ENCODE data around the gene ZMIZ2. TPM values are rescaled to one million over a fixed set of nuclear protein-coding genes. Genes with fewer than 3 reads are reported as not detected.

ZMIZ2 gene
- total and polyA plus RNA-seq, 2 experiments from 2014 or later = 15.5 to 46.1 TPM

- no peak for TF ChIP-seq CREB1 (CRISPR knock-in tag; IDR thresholded peaks at IDR 0.05; ENCODE audit: low read depth)
- TF ChIP-seq NANOG (IDR thresholded peaks at IDR 0.05; ENCODE audit: borderline replicate concordance) = no peak
- no peak for TF ChIP-seq EZH2phosphoT487 (IDR thresholded peaks at IDR 0.05; ENCODE audit: unreplicated experiment)
- TF ChIP-seq, protein P1, sequence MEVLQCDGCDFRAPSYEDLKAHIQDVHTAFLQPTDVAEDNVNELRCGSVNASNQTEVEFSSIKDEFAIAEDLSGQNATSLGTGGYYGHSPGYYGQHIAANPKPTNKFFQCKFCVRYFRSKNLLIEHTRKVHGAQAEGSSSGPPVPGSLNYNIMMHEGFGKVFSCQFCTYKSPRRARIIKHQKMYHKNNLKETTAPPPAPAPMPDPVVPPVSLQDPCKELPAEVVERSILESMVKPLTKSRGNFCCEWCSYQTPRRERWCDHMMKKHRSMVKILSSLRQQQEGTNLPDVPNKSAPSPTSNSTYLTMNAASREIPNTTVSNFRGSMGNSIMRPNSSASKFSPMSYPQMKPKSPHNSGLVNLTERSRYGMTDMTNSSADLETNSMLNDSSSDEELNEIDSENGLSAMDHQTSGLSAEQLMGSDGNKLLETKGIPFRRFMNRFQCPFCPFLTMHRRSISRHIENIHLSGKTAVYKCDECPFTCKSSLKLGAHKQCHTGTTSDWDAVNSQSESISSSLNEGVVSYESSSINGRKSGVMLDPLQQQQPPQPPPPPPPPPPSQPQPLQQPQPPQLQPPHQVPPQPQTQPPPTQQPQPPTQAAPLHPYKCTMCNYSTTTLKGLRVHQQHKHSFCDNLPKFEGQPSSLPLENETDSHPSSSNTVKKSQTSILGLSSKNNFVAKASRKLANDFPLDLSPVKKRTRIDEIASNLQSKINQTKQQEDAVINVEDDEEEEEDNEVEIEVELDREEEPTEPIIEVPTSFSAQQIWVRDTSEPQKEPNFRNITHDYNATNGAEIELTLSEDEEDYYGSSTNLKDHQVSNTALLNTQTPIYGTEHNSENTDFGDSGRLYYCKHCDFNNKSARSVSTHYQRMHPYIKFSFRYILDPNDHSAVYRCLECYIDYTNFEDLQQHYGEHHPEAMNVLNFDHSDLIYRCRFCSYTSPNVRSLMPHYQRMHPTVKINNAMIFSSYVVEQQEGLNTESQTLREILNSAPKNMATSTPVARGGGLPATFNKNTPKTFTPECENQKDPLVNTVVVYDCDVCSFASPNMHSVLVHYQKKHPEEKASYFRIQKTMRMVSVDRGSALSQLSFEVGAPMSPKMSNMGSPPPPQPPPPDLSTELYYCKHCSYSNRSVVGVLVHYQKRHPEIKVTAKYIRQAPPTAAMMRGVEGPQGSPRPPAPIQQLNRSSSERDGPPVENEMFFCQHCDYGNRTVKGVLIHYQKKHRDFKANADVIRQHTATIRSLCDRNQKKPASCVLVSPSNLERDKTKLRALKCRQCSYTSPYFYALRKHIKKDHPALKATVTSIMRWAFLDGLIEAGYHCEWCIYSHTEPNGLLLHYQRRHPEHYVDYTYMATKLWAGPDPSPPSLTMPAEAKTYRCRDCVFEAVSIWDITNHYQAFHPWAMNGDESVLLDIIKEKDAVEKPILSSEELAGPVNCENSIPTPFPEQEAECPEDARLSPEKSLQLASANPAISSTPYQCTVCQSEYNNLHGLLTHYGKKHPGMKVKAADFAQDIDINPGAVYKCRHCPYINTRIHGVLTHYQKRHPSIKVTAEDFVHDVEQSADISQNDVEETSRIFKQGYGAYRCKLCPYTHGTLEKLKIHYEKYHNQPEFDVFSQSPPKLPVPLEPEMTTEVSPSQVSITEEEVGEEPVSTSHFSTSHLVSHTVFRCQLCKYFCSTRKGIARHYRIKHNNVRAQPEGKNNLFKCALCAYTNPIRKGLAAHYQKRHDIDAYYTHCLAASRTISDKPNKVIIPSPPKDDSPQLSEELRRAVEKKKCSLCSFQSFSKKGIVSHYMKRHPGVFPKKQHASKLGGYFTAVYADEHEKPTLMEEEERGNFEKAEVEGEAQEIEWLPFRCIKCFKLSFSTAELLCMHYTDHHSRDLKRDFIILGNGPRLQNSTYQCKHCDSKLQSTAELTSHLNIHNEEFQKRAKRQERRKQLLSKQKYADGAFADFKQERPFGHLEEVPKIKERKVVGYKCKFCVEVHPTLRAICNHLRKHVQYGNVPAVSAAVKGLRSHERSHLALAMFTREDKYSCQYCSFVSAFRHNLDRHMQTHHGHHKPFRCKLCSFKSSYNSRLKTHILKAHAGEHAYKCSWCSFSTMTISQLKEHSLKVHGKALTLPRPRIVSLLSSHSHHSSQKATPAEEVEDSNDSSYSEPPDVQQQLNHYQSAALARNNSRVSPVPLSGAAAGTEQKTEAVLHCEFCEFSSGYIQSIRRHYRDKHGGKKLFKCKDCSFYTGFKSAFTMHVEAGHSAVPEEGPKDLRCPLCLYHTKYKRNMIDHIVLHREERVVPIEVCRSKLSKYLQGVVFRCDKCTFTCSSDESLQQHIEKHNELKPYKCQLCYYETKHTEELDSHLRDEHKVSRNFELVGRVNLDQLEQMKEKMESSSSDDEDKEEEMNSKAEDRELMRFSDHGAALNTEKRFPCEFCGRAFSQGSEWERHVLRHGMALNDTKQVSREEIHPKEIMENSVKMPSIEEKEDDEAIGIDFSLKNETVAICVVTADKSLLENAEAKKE (CRISPR knock-in tag; IDR thresholded peaks at IDR 0.05) = no peak
- no peak for TF ChIP-seq ZNF331 (CRISPR knock-in tag; IDR thresholded peaks at IDR 0.05; ENCODE audit: low read depth)
- no peak for TF ChIP-seq STAT1 (IDR thresholded peaks at IDR 0.05; ENCODE audit: unreplicated experiment)
- peak; percentile 14; the same call in 2 of the 3 replicates for ATAC-seq
- no peak overlapping the region for H3K27ac Mint-ChIP-seq
- Histone ChIP-seq H3K4me1 (ENCODE audit: insufficient read depth) (no peaks in the 10 kb centered on the region), H3K36me3 (ENCODE audit: insufficient read depth) (no peaks in the 10 kb centered on the region), H3K27ac (ENCODE audit: low read depth) (no peak overlapping the region), H3K79me2 (replicated peaks; ENCODE audit: insufficient read depth) (no peaks in the 10 kb centered on the region), H3F3A (replicated peaks; ENCODE audit: low read depth) (no peaks in the 10 kb centered on the region), H3K27me3 (ENCODE audit: insufficient read depth) (no peaks in the 10 kb centered on the region), H3K4me2 (no peak overlapping the region), H3K9me2 (ENCODE audit: insufficient read depth) (no peaks in the 10 kb centered on the region), H2AFZ (no peak overlapping the region), H3K4me3 (no peak overlapping the region), H4K20me1 (replicated peaks; ENCODE audit: insufficient read depth) (no peaks in the 10 kb centered on the region; the same call in 1 of the 2 replicates)
- H3K4me1 Mint-ChIP-seq = peaks cover 3% of the 10 kb centered on the region; the same call in 2 of the 3 replicates
- no peaks in the 10 kb centered on the region; the same call in 2 of the 3 replicates for H3K9me3 Mint-ChIP-seq
- no peak for DNase-seq (ENCODE audit: low spot score)
- no peak overlapping the region for H3K4me3 Mint-ChIP-seq
- H3K36me3 Mint-ChIP-seq (ENCODE audit: low read depth) = peaks cover 11% of the 10 kb centered on the region
- H3K27me3 Mint-ChIP-seq (ENCODE audit: insufficient read depth, low read depth, poor library complexity) = peaks cover 20% of the 10 kb centered on the region
Observed at GRCh38 chr7:44712012-44712411, 36.6 kb upstream of the ZMIZ2 start.

GRCh38 chr7:44713141-44713540, 35.5 kb upstream of the ZMIZ2 start:
- H3F3A ChIP-seq (replicated peaks; ENCODE audit: low read depth) = no peaks in the 10 kb centered on the region
- H3K36me3 ChIP-seq (ENCODE audit: insufficient read depth) = no peaks in the 10 kb centered on the region
- ATAC-seq (no peak), DNase-seq (ENCODE audit: low spot score) (no peak)
- no peak overlapping the region for H3K4me3 ChIP-seq
- no peak overlapping the region for H3K27ac ChIP-seq (ENCODE audit: low read depth)
- H3K27ac Mint-ChIP-seq = no peak overlapping the region
- peaks cover 3% of the 10 kb centered on the region; the same call in 1 of the 3 replicates for H3K36me3 Mint-ChIP-seq (ENCODE audit: low read depth)
- H2AFZ ChIP-seq = no peak overlapping the region
- H3K9me2 ChIP-seq (ENCODE audit: insufficient read depth) = no peaks in the 10 kb centered on the region
- no peaks in the 10 kb centered on the region; the same call in 2 of the 3 replicates for H3K9me3 Mint-ChIP-seq
- H3K79me2 ChIP-seq (replicated peaks; ENCODE audit: insufficient read depth) = no peaks in the 10 kb centered on the region
- H3K27me3 ChIP-seq (ENCODE audit: insufficient read depth) = no peaks in the 10 kb centered on the region
- H3K4me1 Mint-ChIP-seq = peaks cover 3% of the 10 kb centered on the region; the same call in 2 of the 3 replicates
- no peak overlapping the region for H3K4me2 ChIP-seq
- no peaks in the 10 kb centered on the region for H3K4me1 ChIP-seq (ENCODE audit: insufficient read depth)
- H4K20me1 ChIP-seq (replicated peaks; ENCODE audit: insufficient read depth) = no peaks in the 10 kb centered on the region; the same call in 1 of the 2 replicates
- H3K4me3 Mint-ChIP-seq = no peak overlapping the region
- peaks cover 13% of the 10 kb centered on the region for H3K27me3 Mint-ChIP-seq (ENCODE audit: insufficient read depth, low read depth, poor library complexity)
- TF ChIP-seq CTCF (conservative IDR thresholded peaks at IDR 0.05; ENCODE audit: low read depth in 2 of 2) (no peak), EZH2 (IDR thresholded peaks at IDR 0.05; ENCODE audit: low read depth, unreplicated experiment) (no peak), ZNF331 (CRISPR knock-in tag; IDR thresholded peaks at IDR 0.05; ENCODE audit: low read depth) (no peak), JUNB (IDR thresholded peaks at IDR 0.05; ENCODE audit: unreplicated experiment) (no peak), CREB1 (CRISPR knock-in tag; IDR thresholded peaks at IDR 0.05; ENCODE audit: low read depth) (no peak), NANOG (IDR thresholded peaks at IDR 0.05; ENCODE audit: borderline replicate concordance) (no peak), POLR2AphosphoS5 (IDR thresholded peaks at IDR 0.05; ENCODE audit: low read depth) (no peak)

Measured in GM23338 (cell line).